ENCODE results near the gene DOP1A. TPM values are rescaled to one million over a fixed set of nuclear protein-coding genes. Genes with fewer than 3 reads are reported as not detected.

The DOP1A gene, protein sequence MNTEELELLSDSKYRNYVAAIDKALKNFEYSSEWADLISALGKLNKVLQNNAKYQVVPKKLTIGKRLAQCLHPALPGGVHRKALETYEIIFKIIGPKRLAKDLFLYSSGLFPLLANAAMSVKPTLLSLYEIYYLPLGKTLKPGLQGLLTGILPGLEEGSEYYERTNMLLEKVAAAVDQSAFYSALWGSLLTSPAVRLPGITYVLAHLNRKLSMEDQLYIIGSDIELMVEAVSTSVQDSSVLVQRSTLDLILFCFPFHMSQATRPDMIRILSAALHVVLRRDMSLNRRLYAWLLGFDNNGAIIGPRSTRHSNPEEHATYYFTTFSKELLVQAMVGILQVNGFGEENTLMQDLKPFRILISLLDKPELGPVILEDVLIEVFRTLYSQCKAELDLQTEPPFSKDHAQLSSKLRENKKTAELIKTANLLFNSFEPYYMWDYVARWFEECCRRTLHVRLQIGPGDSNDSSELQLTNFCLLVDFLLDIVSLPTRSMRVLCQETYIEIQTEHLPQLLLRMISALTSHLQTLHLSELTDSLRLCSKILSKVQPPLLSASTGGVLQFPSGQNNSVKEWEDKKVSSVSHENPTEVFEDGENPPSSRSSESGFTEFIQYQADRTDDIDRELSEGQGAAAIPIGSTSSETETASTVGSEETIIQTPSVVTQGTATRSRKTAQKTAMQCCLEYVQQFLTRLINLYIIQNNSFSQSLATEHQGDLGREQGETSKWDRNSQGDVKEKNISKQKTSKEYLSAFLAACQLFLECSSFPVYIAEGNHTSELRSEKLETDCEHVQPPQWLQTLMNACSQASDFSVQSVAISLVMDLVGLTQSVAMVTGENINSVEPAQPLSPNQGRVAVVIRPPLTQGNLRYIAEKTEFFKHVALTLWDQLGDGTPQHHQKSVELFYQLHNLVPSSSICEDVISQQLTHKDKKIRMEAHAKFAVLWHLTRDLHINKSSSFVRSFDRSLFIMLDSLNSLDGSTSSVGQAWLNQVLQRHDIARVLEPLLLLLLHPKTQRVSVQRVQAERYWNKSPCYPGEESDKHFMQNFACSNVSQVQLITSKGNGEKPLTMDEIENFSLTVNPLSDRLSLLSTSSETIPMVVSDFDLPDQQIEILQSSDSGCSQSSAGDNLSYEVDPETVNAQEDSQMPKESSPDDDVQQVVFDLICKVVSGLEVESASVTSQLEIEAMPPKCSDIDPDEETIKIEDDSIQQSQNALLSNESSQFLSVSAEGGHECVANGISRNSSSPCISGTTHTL (N-terminal part only)
- 10 to 100 TPM; 26.0 to 32.0 TPM for total RNA-seq

DNA sequence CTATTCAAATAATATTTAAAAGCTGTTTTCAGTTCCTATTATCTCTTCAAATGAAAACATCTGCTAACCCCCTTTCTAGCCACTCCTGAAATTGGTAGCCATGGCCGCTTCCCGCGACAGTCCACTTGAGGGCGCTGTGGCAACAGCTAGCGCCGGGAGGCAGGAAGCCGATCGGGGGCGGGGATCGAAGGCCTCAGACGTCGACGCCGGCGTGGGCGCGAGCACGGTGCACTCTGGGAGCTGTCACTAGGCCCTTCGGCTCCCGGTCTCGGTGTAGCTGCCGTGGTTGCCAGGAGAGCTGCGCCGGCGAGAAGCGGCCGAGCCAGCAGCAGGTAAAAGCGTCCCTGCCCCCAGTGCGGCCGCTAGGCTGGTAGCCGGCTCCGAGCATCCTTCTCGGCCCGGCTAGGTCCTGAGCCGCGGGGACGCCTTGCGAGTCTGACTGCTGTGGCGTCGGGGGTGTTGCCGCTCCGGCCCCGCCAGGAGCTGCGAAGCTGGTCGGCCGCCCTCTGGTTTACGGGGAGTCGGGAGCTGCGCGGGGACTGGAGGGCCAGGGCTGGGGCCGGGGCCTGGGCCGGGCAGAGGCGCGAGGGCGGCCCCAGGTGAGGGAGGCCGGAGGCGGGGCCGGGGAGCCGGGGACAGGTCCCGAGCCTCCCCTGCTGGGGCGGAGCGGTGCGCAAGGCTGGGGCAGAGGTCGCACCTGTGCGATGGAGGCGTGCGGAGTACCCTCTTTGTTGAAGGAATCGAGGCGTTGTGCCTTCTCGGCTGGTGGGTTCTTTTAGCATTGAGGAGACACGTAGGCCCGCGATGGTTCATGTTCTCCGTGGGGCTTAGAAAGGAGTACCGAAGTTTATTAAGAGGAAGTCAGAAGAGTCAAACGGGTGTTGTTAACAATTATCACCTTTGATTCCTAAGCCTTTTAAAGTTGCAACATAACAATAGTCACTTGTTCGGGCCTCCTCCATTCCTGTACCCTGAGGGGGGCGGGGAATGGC, at the start of gene DOP1A:
Gene DOP1A, plus strand, starts transcription at position 224 of the 992 bp plus-strand sequence. CDS start 29,307 bp downstream, outside the sequence.

DNA sequence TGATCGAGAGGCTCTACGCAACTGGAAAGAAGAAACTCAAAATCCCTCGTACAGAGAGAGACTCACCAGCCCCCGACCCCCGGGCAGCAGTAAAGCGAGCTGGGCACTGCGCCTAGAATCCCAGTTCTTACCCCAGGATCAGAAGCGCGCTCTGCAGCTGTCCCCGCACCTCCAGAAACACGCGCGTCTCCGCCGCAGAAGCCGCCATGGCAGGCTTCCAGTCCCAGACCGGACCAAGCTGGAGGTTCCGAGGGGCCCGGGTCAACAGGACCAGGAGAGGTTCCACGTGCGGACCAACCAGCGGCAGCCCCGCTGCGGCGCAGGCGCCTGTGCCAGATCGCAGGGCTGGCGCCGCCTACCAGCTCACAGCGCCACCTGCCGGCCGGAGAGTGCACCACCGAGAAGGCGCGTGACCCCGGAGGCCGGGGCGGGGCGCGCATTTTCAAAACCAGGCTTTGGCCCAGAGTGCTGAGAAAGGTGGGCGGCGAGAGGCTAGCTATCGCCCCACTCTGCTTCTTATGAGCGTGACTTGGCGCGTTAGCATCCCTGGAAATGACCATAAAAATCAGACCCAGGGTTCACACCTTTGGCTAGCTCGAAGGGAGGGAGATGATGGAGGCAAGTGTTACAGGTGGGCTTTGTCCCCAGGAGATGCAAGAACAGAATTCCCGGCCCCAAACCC, 1.8 kb upstream of the DOP1A start, which contains the start of gene UBE3D:
Gene UBE3D, minus strand, starts transcription at position 331 of the 682 bp plus-strand sequence. Its CDS starts 123 bp downstream, at position 208.

DNA sequence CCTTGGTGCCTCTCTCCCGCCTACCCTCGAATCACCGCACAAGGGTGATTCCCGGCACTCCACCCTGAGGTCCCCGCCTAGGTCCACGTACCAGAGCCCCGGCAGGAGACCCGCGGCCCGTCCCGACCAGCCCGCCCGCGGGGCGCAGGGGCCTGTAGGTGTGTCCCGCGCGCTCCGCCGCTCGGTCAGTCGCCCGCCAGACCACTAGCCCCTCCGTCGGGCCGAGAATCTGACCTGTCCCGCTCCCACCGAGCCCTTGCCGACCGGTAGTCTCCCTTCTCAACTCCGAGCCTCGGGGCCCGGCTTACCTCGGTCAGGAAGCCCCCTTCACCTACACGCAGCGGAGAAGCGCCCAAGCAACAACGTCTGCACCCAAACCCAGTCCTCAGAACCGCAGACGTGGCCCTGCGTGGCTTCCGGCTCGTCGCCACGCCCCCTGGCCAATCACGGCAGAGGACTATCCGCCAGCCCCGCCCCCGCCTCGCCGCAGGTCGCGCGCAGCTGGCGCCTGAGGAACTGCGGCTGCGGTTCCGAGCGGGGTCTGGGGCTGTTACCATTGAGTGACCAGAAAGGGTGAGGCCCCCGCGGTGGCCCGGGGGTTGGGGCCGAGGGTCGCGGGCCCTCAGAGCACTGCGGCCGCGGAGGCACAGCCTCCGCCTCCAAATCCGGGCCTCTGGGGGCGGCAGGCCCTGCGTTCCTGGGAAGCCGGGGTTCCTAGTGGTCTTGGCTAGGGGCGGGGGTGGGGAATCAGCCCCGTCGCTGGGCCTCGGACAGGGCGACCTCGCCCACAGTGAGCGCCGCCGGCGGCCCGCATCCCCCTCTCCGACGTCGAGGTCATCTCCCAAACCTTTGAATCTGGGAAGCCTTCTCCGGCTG, 125.6 kb downstream of the DOP1A start, which contains the start of the genes PGM3 and RWDD2A:
Gene PGM3, minus strand, starts transcription at position 395 of the 876 bp plus-strand sequence. CDS start 2,253 bp downstream, outside the sequence.
Gene RWDD2A, plus strand, starts transcription at position 487 of the 876 bp plus-strand sequence. CDS start 1,095 bp downstream, outside the sequence.

Other genes with a start within 250 kb of the DOP1A start
- gene UBE3D, start 1.8 kb upstream of the DOP1A start, total RNA-seq, result 1 to 10 TPM; 4.5 to 9.3 TPM
- gene PGM3, start 125.6 kb downstream of the DOP1A start, total RNA-seq, result 10 to 100 TPM; 34.1 to 49.0 TPM
- gene RWDD2A, start 125.7 kb downstream of the DOP1A start, total RNA-seq, result 1 to 10 TPM; 2.7 to 3.1 TPM